HG02840 (cell line): ENCODE data around the gene HBA2.
"Not testable (repeated sequence)": the region's sequence is repeated elsewhere in the genome, so short reads cannot be mapped to it uniquely, and the experiment has no call there.

ENCODE experiments used
- ATAC-seq: cut with Tn5 transposase; IDR thresholded peaks from one replicate; pipeline ENCODE4 v1.9.1; 2021; ENCODE audit warnings: mild to moderate bottlenecking, moderate library complexity, moderate number of reproducible peaks; ENCODE audit not compliant: unreplicated experiment, low FRiP score

HBA2 gene

GRCh38 chr16:189604-190186 is 17.0 kb downstream of the HBA2 start:
- ATAC-seq = no peak

- no peak for ATAC-seq
Observed at GRCh38 chr16:191831-192230, 19.2 kb downstream of the HBA2 start.

GRCh38 chr16:192686-193085 is 20.0 kb downstream of the HBA2 start:
- ATAC-seq = no peak

GRCh38 chr16:193441-193840 is 20.8 kb downstream of the HBA2 start:
- no peak for ATAC-seq

GRCh38 chr16:194516-194915 is 21.8 kb downstream of the HBA2 start:
- no peak for ATAC-seq

- ATAC-seq = no peak
Observed at GRCh38 chr16:200388-200787, 27.7 kb downstream of the HBA2 start.

GRCh38 chr16:203246-203645 is 30.6 kb downstream of the HBA2 start:
- ATAC-seq = no peak

- ATAC-seq = not testable (repeated sequence)
Observed at GRCh38 chr16:204046-204445, 31.4 kb downstream of the HBA2 start.

- ATAC-seq = not testable (repeated sequence)
Observed at GRCh38 chr16:209359-209758, 36.7 kb downstream of the HBA2 start.

GRCh38 chr16:211631-212180 is 39.0 kb downstream of the HBA2 start:
- not testable (repeated sequence) for ATAC-seq

- ATAC-seq = no peak
Observed at GRCh38 chr16:212999-213398, 40.3 kb downstream of the HBA2 start.

GRCh38 chr16:220021-220420 is 47.3 kb downstream of the HBA2 start:
- no peak for ATAC-seq
